ENCODE measurements around the gene SPRR2D.
A peak's percentile ranks its signal among the peaks of the same experiment; 100 is the strongest.

The SPRR2D gene

GRCh38 chr1:153049211-153049610 is 8.3 kb upstream of the SPRR2D start:
- Histone ChIP-seq H3K9me3 (replicated peaks; ENCODE audit: insufficient read depth, low read length) (no peaks in the 10 kb centered on the region), H3K27ac (ENCODE audit: low read length) (no peak overlapping the region), H3K79me2 (ENCODE audit: low read length) (no peaks in the 10 kb centered on the region), H3K4me2 (ENCODE audit: low read depth, low read length) (no peak overlapping the region), H3K4me3 (ENCODE audit: low read length) (no peak overlapping the region), H3K27me3 (replicated peaks; ENCODE audit: insufficient read depth, low read length) (no peaks in the 10 kb centered on the region), H3K36me3 (replicated peaks; ENCODE audit: insufficient read depth, low read length) (no peaks in the 10 kb centered on the region), H2AFZ (ENCODE audit: low read length) (no peak overlapping the region), H3K4me1 (ENCODE audit: low read length) (peaks cover 5% of the 10 kb centered on the region; the same call in 1 of the 2 replicates), H3F3A (ENCODE audit: insufficient read depth, low read length) (no peaks in the 10 kb centered on the region), H3K9ac (ENCODE audit: low read length) (no peak overlapping the region), H4K20me1 (ENCODE audit: insufficient read depth, low read length) (no peaks in the 10 kb centered on the region), H3K9me2 (replicated peaks; ENCODE audit: insufficient read depth, low read length) (no peaks in the 10 kb centered on the region)
- no peak for DNase-seq
- TF ChIP-seq EZH2phosphoT487 (IDR thresholded peaks at IDR 0.05; ENCODE audit: low read length) (no peak), CTCF (IDR thresholded peaks at IDR 0.05; ENCODE audit: low read length) (no peak), EZH2 (optimal IDR thresholded peaks at IDR 0.05; ENCODE audit: low read depth, low read length) (no peak)

GRCh38 chr1:153035211-153035610 is 5.7 kb downstream of the SPRR2D start:
- Histone ChIP-seq H3F3A (ENCODE audit: insufficient read depth, low read length) (no peaks in the 10 kb centered on the region), H3K4me3 (ENCODE audit: low read length) (no peak overlapping the region), H4K20me1 (ENCODE audit: insufficient read depth, low read length) (no peaks in the 10 kb centered on the region), H3K79me2 (ENCODE audit: low read length) (no peaks in the 10 kb centered on the region), H3K27ac (ENCODE audit: low read length) (no peak overlapping the region), H3K9me2 (replicated peaks; ENCODE audit: insufficient read depth, low read length) (no peaks in the 10 kb centered on the region), H3K9ac (ENCODE audit: low read length) (no peak overlapping the region), H3K4me2 (ENCODE audit: low read depth, low read length) (no peak overlapping the region), H3K4me1 (ENCODE audit: low read length) (no peaks in the 10 kb centered on the region), H3K36me3 (replicated peaks; ENCODE audit: insufficient read depth, low read length) (no peaks in the 10 kb centered on the region), H3K27me3 (replicated peaks; ENCODE audit: insufficient read depth, low read length) (no peaks in the 10 kb centered on the region), H3K9me3 (replicated peaks; ENCODE audit: insufficient read depth, low read length) (no peaks in the 10 kb centered on the region), H2AFZ (ENCODE audit: low read length) (no peak overlapping the region)
- DNase-seq: no peak
- TF ChIP-seq EZH2 (optimal IDR thresholded peaks at IDR 0.05; ENCODE audit: low read depth, low read length) (no peak), EZH2phosphoT487 (IDR thresholded peaks at IDR 0.05; ENCODE audit: low read length) (no peak), CTCF (IDR thresholded peaks at IDR 0.05; ENCODE audit: low read length) (no peak)

- Histone ChIP-seq H3F3A (ENCODE audit: insufficient read depth, low read length) (no peaks in the 10 kb centered on the region), H3K4me2 (ENCODE audit: low read depth, low read length) (no peak overlapping the region), H3K27me3 (replicated peaks; ENCODE audit: insufficient read depth, low read length) (no peaks in the 10 kb centered on the region), H4K20me1 (ENCODE audit: insufficient read depth, low read length) (no peaks in the 10 kb centered on the region), H3K4me3 (ENCODE audit: low read length) (no peak overlapping the region), H3K36me3 (replicated peaks; ENCODE audit: insufficient read depth, low read length) (no peaks in the 10 kb centered on the region), H3K9me3 (replicated peaks; ENCODE audit: insufficient read depth, low read length) (no peaks in the 10 kb centered on the region), H3K9me2 (replicated peaks; ENCODE audit: insufficient read depth, low read length) (no peaks in the 10 kb centered on the region), H3K79me2 (ENCODE audit: low read length) (no peaks in the 10 kb centered on the region), H3K27ac (ENCODE audit: low read length) (no peak overlapping the region), H3K4me1 (ENCODE audit: low read length) (no peaks in the 10 kb centered on the region), H2AFZ (ENCODE audit: low read length) (no peak overlapping the region), H3K9ac (ENCODE audit: low read length) (no peak overlapping the region)
- TF ChIP-seq EZH2phosphoT487 (IDR thresholded peaks at IDR 0.05; ENCODE audit: low read length) (no peak), EZH2 (optimal IDR thresholded peaks at IDR 0.05; ENCODE audit: low read depth, low read length) (no peak), CTCF (IDR thresholded peaks at IDR 0.05; ENCODE audit: low read length) (peak; percentile 22; the same call in 1 of the 2 replicates)
- DNase-seq: peak; percentile 18
Observed at GRCh38 chr1:153032677-153033308, 8.1 kb downstream of the SPRR2D start.

All from MM.1S (cell line).